NCI-H510A (cell line): ENCODE measurements around the gene SPA17.

Experiments used
- DNase-seq: peaks from one replicate; lab custom pipeline; 2025; lab: John Stamatoyannopoulos, UW

Gene SPA17

GRCh38 chr11:124724979-124725718, 51.4 kb downstream of the SPA17 start:
- DNase-seq: no peak

- no peak for DNase-seq
Measured at GRCh38 chr11:124725719-124726105, 52.0 kb downstream of the SPA17 start.

DNA sequence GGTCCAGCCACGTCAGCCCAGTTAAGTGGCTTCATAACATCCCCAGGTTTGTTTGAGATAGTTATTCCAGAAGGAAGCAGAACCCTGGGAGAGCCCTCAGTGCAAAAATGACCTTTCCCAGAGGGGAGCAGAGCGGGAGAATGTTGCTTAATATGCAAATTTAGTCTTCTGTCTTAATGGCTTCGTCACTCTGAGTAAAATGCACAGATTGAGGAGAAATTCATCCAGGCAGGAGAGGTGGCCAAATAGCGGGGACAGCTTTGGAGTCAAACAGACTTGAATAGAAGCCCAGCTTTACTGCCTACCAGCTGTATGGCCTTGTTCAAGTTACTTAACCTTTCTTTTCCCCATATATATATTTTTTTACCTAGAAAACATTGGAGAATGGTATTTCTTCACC, 53.8 kb downstream of the SPA17 start:
- DNase-seq: no peak

GRCh38 chr11:124728134-124728533, 54.4 kb downstream of the SPA17 start:
- DNase-seq: no peak

GRCh38 chr11:124729571-124729970, 55.9 kb downstream of the SPA17 start:
- DNase-seq: no peak

- no peak for DNase-seq
Measured at GRCh38 chr11:124732230-124732629, 58.5 kb downstream of the SPA17 start.

- no peak for DNase-seq
Measured at GRCh38 chr11:124736736-124737135, 63.0 kb downstream of the SPA17 start.

DNA sequence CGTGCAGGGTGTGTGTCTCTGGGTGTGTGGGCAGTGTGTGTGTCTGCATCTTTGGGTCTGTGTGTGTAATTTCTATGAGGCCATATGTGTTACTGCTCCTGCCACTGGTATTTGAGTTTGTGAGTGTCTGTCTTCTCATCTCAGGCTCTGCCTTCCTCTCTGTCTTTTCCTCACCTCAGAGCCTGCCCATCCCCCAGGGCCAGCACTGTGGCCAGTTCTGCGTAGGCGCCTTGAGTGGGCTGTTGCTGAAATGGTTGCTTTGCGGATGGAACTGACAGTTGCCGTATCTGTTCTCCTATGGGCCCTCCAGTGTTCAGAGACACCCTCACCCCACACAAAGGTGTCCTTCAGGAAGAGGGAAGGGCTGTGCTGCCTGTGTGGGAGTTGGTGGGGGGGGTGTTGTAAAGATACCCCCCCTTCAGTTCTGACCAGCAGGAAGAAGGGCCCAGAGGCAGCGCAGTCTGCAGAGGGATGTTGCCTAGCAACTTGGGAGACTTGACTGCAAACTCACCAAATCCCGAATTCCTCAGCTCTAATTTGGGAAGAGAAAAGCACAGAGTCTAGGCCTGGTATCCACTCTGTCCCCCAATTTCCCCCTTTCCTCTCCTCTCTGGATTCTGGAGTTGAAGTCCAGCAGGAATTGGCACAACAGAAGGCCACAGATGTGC, 64.1 kb downstream of the SPA17 start:
- no peak for DNase-seq

- no peak for DNase-seq
Measured at GRCh38 chr11:124738713-124739478, 65.2 kb downstream of the SPA17 start.

DNA sequence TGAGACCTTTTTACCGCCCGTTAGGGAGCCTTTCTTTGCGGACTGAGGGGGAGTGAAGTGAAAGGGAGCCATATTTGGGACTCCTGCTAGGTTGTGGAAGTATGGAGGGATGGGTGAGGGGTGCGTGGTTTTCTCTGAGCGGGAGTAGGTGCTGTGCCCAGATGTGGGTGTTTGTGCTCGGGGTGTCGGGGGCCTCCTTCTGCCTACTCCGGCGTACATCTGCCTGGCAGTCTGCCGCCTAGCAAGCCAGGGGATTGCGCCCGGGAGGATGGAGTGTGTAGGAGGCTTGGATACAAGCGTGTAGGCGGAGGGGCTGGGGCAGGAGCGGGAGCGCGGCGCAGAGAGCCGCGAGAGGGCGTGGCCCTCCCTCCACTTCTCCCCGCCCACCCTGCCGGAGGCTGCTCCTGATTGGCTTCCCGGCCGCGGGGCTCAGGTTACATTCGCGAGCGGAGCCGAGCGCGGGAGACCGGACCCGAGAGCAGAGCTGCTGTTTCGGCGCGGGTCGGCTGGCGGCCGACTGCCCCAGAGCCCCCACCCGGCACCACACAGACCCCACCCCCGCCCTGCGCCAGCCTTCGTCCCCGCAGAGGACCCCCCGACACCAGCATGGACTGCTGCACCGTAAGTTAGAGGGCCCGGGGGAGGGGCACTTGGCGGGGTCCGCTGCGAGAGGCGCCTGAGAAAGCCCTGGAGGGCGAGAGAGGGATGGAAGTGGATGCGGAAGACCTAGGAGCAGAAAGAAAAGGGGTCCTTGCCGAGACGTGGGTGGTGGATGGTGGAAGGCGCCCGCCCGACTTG, 66.0 kb downstream of the SPA17 start, which contains the start of gene NRGN:
TSS of gene NRGN (plus strand) at position 464 of the 798 bp plus-strand sequence. CDS start at position 607, 143 bp downstream.
- peak; percentile 71 for DNase-seq

GRCh38 chr11:124740277-124740882, 66.7 kb downstream of the SPA17 start:
- DNase-seq: no peak

GRCh38 chr11:124742555-124742954, 68.9 kb downstream of the SPA17 start:
- no peak for DNase-seq

DNA sequence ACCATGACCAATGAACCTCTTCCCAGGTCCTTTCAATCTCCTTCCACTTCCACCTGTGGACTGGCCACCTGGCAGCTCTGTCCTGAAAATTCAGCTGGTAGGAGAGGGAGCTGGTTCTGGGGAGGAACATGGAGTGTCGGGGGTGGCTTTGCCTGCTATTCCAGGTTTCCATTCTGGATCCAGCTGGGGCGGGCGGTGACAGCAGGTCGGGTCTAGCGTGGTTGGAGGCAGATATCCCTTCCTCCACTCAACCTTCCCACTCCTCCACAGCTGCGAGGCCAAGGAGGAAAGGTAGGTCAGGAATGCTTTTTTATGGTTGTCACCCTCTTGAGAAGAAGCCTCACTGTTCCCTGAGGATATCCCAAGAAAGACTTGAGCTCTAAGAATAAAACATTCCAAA, 69.3 kb downstream of the SPA17 start:
- DNase-seq: no peak

- DNase-seq: no peak
Measured at GRCh38 chr11:124745270-124745834, 71.6 kb downstream of the SPA17 start.

DNA sequence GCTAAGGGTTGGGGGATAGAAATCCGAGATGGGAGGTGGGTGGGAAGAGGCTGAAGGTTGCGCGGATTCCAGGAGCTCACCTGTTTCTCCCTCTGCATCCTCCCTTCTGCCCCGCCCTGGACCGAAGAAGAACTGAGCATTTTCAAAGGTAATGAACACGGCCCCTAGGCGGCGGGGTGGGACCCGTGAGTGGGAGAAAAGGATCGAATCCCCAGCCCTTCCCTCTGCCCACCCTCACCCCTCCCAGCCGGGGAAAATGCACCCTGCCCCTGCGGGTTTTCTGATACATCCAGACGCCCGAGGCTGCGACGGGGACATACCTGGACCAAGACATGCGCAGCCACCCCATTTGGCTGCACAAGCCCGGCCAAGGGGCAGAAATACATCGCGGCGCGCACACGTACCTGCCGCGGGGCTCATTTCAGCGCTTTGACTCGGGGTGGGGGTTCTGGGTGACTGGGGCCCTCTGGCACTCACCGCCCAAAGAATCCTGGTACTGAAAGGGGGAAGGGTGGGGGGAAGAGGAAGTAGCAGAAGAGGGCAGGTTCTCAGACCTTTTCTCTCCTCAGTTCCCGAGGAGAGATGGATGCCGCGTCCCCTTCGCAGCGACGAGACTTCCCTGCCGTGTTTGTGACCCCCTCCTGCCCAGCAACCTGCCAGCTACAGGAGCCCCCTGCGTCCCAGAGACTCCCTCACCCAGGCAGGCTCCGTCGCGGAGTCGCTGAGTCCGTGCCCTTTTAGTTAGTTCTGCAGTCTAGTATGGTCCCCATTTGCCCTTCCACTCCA, 72.3 kb downstream of the SPA17 start:
- peak; percentile 6 for DNase-seq

GRCh38 chr11:124746621-124747243, 73.0 kb downstream of the SPA17 start:
- peak; percentile 52 for DNase-seq
